HG03469 (cell line): Measurements from ENCODE around the gene ATP11A.

Experiments
- ATAC-seq: cut with Tn5 transposase; IDR thresholded peaks from one replicate; pipeline ENCODE4 v1.9.1; 2021; ENCODE audit warnings: mild to moderate bottlenecking, moderate library complexity, moderate number of reproducible peaks; ENCODE audit not compliant: unreplicated experiment

ATP11A gene

DNA sequence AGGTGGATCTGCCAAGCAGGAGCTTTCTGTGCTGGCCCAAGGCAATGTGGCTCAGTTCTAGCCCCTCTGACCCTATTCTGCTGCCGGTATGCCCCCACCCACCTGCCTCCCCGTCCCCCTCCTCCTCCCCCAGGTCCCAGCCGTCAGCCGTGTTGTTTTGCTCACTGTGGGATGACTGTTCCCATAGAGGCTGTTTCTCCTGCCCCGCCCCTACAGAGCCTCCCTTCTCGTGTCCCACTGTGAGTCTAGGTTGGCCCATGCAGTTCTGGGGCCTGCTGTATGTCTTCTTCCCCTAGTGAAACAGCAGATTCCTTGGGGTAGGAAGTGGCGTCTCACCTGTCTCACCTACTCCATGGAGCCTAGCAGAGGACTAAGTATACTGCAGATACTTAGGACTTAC, 48.8 kb downstream of the ATP11A start:
- no peak for ATAC-seq

DNA sequence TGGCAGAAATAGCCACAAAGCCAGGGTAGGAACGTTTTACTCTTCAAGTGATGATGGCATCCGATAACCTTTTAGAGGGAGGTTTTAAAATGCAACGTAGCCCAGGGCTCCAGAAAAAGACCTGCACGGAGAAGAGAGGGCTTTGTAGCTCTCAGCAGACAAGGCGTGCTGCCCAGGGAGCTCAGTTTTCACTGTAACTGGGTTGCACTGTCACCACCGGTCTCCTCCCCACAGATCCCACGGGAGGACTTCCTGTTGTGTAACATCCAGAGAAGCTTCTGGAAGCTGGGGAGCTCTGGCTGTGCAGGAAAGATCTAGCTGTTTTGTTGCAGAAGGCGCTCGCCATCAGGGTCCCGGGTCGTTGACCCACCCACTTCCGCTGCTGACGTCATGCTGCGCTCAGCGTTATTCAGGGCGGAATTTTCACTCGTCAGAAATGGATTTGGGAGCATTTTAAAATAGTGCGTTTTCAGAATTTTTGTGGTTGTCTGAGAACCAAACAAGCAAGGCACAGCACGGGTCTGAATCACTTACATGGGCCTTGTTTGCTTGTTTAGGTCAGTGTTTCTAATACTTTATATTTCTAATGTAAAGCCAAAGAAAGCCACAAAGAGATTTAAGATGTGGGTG, 50.8 kb downstream of the ATP11A start:
- no peak for ATAC-seq

DNA sequence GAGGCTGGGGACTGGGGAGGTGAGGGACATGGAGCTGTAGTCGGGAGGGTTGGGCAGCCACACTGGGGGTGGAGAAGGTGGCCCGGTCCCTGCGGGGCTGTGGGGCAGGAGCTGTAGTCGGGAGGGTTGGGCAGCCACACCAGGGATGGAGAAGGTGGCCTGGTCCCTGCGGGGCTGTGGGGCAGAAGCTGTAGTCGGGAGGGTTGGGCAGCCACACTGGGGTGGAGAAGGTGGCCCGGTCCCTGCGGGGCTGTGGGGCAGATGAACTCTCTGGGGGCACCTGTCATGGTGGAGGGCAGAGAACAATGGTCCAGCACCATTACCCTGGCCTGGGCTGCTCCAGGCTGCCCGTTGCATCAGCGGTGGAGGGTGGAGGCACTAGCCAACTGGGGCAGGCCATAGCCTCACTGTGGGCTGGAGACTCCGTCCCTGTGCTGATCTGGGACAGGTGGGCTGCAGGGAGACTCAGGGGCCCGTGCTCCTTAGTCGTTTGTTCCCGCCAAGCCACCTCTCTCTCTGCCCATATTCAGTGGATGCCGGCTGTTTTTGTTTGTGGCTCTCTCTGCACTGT, 51.4 kb downstream of the ATP11A start:
- ATAC-seq: no peak

DNA sequence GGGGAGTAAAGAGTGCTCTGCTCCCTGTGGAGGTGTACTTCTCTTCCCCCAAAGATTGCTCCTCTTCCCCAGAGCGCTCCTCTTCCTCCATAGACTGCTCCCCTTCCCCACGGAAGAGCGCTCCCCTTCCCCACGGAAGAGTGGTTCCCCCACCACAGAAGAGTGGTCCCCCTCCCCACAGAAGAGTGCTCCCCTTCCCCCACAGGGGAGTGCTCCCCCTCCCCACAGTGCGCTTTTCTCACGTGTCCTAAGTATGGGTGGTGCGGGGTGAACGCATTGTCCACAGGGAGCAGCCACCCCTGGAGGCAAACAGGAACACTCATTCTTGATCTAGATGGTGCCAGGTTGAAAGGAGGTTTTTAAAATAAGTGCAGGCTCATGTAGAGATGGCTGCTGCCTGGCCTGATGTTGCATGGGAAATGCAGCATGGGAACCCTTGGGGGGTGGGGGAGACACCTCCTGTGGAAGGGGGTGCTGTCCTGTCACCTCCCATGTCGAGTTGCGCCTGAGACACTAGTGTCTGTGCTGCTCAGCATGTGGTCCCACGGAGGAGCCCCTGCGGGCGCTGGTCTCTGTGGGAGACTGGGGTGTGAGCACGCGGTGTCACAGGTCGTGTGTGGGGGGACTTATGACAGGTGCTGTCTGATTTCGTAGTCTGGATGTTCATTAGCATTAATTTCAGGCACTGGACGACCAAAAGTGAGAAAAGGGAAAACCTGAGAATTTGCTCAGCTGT, 52.2 kb downstream of the ATP11A start:
- ATAC-seq: no peak

DNA sequence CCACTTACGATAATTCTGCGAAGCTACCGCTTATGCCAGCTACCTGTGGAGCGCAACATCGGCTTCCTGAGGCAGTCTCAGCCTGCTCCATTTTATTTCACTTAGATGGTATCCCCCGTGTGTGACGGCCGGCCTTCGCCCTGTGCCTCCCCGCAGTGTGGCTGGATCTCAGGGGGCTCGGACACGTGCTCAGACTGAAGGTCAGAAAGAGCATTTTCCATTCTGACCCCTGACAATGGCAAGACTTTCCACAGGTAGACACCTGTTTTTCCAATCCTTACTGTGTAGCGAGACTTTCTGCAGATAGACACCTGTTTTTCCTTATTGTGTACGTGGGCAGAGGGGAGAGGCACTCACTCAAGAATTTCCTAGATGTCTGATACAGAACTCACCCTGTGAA, 52.7 kb downstream of the ATP11A start:
- ATAC-seq: no peak

DNA sequence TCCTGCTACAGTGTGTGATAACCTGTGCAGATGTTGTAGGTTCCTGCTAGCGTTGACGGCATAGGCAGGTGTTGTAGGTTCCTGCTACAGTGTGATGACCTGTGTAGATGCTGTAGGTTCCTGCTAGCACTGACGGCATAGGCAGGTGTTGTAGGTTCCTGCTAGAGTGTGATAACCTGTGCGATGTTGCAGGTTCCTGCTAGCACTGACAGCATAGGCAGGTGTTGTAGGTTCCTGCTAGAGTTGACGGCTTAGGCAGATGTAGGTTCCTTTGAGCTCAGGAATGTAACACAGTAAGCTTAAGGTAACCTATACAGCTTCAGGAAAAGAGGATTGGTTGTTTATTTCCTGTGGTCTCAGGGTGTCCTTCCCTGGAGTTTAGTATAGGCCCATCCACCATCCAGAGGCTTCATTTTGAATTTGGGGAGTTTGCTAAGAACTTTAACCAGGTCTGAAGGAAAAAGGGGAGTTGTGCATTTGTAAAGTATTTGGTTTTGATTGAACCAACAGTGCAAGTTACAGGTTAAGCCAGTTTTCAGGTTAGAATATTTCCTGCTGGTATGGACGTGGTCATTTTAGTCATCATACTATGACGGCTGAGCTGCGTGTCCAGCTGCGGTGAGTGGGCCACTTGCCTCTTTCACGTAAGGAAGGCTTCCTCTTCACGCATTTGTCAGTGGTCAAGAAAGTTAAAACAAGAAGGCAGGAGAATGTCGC, 53.8 kb downstream of the ATP11A start:
- no peak for ATAC-seq

DNA sequence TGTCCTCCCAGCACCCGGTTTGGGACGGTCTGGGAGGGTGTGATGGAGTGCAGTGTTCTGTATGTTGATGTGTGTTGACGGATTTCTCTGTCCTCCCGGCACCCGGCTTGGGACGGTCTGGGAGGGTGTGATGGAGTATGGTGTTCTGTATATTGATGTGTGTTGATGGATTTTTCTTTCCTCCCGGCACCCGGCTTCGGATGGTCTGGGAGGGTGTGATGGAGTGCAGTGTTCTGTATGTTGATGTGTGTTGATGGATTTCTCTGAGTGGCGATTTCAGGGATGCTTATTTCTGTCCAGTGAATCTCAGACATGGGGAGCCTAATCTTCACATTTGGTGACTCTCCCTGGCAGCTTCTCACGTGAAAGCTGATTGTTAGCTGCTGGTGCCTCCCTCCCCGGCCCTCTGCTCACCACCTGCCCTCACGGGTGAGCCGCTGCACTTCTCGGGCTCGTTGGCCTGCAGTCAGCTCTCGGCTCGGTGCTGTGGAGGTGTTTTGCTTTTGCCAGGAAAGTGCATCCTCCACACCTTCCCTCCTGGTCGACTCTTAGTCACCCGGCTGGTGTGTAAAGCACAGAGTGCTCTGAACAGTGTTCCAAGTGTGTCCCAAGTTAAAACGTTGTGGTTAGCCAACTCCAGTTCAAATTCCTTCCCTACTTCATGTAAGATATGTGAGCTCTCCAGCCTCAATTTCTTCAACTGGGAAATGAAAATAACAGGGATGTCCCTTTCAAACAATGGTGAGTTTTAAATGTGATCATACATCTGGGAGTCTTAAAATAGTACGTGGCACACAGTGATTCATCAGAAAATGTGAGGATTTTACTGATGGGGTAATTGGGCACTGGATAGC, 54.6 kb downstream of the ATP11A start:
- no peak for ATAC-seq

DNA sequence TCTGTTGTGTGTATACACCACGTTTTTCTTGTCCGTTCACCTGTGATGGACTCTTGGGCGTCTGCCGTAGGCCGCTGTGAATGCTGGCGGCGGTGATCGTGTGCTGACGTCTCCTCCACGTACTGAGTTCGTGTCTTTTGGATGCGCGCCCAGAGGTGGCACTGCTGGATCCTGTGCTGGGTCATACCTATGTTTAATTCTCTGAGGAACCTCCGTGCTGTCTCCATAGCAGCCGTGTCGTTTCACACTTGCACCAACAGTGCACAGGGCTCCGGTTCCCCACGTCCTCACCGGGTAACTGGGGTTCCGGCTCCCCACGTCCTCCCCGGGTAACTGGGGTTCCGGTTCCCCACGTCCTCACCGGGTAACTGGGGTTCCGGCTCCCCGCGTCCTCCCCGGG, 56.2 kb downstream of the ATP11A start:
- ATAC-seq: no peak

DNA sequence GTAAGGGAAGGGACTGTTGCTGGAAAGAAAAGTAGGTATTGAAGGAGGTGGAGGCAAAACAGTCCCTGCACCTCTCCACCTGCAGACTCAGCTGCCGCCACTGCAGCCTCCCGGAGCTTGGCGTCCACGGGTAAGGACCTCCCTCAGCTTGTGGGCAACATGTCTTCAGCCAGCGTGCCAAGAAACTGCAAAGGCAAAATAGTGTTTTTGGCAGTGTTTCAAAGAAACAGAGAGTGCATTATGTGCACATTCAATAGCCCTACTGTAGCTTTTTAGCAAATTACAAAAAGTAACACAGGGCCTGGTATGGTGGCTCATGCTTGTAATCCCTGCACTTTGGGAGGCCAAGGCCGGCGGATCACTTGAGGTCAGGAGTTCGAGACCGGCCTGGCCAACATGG, 57.4 kb downstream of the ATP11A start:
- no peak for ATAC-seq

DNA sequence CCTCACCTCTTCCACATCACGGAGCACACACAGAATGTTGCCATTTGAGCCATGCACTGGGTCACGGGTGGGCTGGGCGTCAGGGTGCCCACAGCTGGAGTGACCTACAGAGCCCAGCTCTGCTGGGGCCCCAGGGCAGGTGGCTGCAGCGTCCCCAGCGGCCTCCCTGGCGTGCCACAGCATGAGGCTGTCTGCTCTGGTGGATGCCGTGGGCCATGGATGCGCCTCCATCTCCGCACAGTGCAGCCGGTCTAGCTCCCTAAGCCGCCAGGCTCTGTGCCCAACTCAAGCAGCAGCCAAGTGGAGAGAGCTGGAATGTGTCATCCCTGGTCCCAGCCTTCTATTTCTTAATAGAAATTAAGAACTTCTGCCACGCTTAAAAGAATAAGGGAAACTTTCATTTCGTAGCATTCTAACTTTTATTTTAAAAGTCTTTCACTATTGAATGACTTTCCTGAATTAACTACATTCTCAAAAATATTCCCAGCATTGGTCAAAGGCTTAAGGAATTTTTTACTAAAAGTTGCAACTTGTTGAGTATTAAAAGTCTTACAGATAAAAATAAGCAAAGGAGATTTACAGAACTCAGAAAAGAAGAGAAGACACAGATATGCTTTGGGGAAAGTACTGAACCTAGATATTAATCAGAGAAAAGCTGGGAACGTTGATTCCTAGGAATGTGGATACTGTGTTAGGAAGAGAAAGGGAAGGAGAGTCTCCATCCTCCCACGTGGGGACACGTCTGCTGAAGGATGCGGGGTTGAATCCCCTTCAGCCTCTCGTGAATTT, 59.3 kb downstream of the ATP11A start:
- ATAC-seq: no peak

DNA sequence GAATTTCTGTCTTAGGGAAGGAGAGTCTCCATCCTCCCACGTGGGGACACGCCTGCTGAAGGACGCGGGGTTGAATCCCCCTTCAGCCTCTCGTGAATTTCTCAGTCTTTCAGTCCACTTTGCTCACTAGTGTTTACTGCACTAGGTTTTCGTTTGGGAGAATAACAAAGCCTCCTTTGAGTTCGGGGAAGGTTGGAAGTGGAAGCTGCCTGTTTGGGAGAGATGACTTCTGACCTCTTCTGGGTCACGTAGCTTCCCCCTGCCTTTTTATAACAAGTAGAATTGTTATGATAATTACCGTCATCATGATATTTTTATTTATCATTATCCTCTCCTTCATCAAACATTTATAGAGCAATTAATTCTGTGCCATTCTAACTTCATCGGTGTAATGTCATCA, 60.7 kb downstream of the ATP11A start:
- ATAC-seq: no peak

DNA sequence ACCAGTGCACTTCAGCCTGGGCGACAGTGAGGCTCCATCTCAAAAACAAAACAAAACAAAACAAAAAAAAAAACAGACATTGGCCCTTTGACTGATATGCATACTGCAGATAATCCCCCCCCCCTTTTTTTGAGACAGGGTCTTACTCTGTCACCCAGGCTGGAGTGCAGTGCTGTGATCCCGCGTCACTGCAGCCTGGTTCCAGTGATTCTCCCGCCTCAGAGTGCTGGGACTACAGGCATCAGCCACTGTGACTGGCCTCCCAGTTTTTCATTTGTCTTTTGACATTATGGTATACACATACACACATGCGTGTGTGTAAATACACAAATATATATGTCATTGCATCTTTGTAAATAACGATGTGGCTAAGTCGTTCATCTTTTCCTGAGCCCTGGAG, 61.8 kb downstream of the ATP11A start:
- no peak for ATAC-seq

DNA sequence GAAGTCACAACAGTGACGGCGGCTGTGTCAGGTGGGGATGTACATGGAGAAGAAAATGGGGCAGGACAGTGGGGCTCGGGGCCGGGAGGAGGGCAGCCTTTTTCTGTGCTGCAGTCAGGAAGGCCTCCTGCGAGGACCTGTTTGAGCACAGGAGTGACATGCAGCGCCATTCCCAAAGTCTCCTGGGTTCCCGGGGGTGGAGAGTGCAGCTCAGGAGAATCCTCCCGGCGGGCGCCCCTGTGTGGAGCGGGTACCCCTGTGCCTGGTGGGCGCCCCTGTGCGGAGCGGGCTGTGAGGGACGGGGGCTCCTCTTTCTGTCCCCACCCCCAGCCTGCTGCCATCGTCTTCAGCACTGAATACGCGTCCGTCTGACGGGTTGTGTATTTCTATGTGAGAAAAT, 62.4 kb downstream of the ATP11A start:
- ATAC-seq: no peak

DNA sequence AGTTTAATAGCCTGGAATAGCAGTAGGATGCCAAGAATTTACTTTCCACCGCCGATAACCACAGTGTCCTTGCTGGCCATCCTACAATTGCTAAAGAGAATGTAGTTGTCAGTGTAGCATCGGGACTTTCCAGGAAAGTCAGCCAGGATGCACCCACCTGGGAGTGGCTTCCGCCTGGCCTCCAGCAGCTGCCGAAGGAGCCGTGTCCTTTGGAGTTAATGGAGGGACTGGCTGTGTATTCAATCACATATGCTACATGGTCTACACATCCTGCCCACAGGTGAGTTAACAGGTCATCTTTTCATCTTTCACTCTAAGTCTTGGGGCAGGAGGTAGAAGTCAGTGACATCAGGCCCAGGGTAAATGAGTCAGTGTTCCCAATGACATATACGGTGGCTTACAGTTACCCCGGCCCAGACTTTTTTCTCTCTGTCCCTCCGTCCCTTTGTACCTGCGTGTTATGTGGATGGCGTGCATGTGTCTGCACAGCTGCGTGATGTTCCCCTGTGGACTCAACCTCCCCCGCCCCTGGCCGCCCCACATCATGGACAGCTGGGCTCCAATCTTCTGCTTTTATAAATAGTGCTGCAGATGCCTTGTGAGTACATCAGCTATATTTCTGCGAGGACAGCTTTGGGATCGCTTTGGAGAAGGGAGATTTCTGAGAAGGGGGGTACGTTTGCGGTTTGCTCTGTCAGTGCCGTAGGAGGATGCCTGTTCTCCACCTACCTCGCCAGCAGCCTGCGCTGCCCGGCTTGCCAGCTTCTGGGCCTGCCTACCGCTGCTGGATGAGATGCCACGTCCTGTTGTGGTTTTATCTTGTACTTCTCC, 63.1 kb downstream of the ATP11A start:
- ATAC-seq: no peak

DNA sequence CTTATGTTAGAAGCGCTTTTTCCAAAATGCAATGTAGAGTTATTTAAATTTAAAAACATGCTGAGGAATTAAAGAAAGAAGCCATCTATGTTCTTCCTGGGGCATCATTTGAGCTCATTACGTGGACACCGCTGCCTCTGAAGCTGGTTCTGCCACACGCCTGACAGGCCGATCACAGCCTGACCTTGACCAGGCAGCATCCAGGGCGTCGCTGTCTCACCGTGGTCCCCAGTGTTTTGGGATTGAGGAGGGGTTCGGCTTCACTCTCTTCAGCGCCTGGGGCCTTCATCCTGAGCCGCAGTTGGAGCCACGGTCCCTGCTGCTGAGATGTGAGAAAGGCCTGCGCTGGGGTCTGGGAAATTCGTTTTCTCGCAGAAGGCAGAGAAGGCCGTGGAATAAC, 64.0 kb downstream of the ATP11A start:
- no peak for ATAC-seq

DNA sequence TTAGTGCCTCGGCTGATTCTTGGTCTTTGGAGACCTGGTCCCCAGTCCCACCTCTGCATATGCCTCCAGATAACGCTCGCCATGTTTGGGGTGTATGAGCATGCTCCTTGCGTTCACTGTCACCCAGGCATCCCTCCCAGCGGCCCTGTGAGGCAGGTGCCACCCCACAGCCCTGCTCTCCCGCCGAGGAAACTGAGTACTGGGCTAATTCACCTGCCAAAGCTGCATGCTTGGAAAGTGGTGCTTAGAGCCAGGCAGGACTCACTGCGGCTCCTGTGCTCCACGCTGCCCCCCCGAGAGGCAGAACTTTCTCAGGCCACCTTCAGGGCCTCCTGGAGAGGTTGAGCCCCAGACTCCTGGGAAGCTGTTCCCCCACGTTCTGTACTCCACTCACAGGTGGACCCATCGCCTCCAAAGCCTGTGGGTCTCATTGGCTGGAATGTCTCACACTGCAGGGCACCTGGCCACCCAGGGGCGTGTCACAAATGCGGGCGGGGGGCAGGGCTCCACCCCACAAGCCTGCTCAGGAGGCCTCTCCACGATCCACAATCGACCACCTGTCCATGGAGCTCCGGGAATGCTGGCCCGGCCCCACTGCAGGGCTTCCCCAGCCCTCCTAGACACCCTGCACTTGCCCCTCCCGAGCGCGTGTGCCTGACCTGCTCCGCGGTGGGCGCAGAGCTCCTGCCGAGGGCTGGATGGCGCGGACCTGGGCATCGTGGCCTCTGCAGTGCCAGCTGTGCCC, 64.6 kb downstream of the ATP11A start:
- no peak for ATAC-seq

DNA sequence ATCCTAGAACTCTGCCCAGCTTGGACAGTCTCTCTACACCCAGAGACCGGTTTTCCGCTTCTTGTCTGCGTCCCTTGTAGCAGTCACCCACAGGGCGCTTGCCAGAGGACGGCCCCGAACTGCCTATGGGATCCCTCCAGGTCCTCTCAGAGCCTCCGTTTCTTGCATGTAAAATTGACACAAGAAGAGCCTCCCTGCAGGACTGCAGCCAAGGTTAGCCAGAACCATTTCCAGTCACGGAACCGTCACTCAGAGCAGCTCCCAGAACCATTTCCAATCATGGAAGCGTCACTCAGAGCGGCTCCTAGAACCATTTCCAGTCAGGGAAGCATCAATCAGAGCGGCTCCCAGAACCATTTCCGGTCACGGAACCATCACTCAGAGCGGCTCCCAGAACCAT, 65.5 kb downstream of the ATP11A start:
- ATAC-seq: no peak

DNA sequence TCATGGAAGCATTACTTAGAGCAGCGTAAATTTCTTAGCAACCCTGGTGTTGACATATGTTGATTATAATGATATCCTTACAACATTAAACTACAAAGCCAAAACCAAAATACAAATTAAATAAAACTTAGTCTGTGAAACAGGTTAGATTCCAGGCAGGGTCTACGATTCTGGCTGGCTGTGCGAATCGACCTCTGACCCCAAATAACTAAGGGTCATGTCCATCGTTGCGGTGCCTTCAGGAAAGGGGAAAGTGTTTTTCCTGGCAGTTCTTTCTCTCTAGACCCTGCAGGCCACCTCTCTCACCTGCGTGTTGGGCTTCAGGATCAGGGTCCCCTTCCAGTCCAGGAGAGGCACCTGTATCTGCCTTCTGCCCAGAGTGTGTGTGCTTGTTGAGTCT, 66.2 kb downstream of the ATP11A start:
- ATAC-seq: no peak
